ENCODE results near the gene DAPP1. TPM values are rescaled to one million over a fixed set of nuclear protein-coding genes. Genes with fewer than 3 reads are reported as not detected.

DAPP1 gene
- total RNA-seq, 2 donors from 2014 or later = 1.3 TPM; not detected in 1

DNA sequence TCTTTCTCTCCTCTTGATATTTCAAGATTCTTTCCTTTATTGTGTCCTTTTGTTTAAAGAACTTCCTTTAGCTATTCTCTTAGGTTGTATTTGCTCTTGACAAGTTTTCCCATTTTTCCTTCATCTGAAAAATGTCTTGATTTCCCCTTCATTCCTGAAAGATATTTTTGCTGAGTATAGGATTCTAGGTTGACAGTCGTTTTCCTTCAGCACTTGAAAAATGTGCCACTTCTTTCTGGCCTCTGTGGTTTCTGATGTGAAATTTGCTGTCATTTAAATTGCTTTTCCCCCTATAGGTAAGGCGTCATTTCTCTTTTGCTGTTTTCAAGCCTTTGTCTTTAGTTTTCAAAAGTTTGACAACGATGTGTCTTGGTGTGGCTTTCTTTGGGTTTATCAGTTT lies 100.9 kb downstream of the DAPP1 start:
- TF ChIP-seq, protein P1, sequence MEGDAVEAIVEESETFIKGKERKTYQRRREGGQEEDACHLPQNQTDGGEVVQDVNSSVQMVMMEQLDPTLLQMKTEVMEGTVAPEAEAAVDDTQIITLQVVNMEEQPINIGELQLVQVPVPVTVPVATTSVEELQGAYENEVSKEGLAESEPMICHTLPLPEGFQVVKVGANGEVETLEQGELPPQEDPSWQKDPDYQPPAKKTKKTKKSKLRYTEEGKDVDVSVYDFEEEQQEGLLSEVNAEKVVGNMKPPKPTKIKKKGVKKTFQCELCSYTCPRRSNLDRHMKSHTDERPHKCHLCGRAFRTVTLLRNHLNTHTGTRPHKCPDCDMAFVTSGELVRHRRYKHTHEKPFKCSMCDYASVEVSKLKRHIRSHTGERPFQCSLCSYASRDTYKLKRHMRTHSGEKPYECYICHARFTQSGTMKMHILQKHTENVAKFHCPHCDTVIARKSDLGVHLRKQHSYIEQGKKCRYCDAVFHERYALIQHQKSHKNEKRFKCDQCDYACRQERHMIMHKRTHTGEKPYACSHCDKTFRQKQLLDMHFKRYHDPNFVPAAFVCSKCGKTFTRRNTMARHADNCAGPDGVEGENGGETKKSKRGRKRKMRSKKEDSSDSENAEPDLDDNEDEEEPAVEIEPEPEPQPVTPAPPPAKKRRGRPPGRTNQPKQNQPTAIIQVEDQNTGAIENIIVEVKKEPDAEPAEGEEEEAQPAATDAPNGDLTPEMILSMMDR (IDR thresholded peaks at IDR 0.05) = no peak
- peaks cover 9% of the 10 kb centered on the region for H3K36me3 ChIP-seq

GRCh38 chr4:99918656-99919055 lies 102.0 kb downstream of the DAPP1 start:
- Histone ChIP-seq H3K4me1 (no peaks in the 10 kb centered on the region), H3K36me3 (peaks cover 14% of the 10 kb centered on the region), H3K27ac (no peak overlapping the region), H3K27me3 (no peaks in the 10 kb centered on the region), H3K9me3 (no peaks in the 10 kb centered on the region), H3K4me3 (no peak overlapping the region)
- TF ChIP-seq, protein P1 (IDR thresholded peaks at IDR 0.05) = no peak
- DNase-seq (ENCODE audit: low spot score) = no peak

More for the DNA sequence above, 100.9 kb downstream of the DAPP1 start:
- Histone ChIP-seq H3K9me3 (no peaks in the 10 kb centered on the region), H3K27ac (no peak overlapping the region), H3K4me3 (no peak overlapping the region), H3K4me1 (no peaks in the 10 kb centered on the region), H3K27me3 (no peaks in the 10 kb centered on the region)
- no peak for DNase-seq (ENCODE audit: low spot score)

Other genes starting within 250 kb of the DAPP1 start
- 1 to 10 TPM in 1 of 2 donors, under 1 TPM in 1; 0.51 to 1.1 TPM for gene MTTP, start 242.0 kb upstream of the DAPP1 start, total RNA-seq
- 10 to 100 TPM in 1 of 2 donors, 1 to 10 TPM in 1; 1.2 to 23.6 TPM for gene C4orf54, start 159.0 kb upstream of the DAPP1 start, total RNA-seq
- 10 to 100 TPM; 21.8 to 38.9 TPM for gene LAMTOR3, start 77.6 kb downstream of the DAPP1 start, total RNA-seq
- gene DNAJB14, start 129.8 kb downstream of the DAPP1 start, total RNA-seq = 10 to 100 TPM; 13.9 to 15.1 TPM
- 100 to 1,000 TPM; 128 to 143 TPM for gene H2AZ1, start 133.4 kb downstream of the DAPP1 start, total RNA-seq